ENCODE data around the gene TMEM114.
A peak's percentile ranks its signal among the peaks of the same experiment; 100 is the strongest.
"Not testable (repeated sequence)": the region's sequence is repeated elsewhere in the genome, so short reads cannot be mapped to it uniquely, and the experiment has no call there.

Gene TMEM114

GRCh38 chr16:8576141-8577004, 13.9 kb downstream of the TMEM114 start:
- DNase-seq (ENCODE audit: extremely low read depth in 1 of 2, low read depth in 1 of 2): no peak

GRCh38 chr16:8575399-8575798, 14.9 kb downstream of the TMEM114 start:
- no peak for DNase-seq (ENCODE audit: extremely low read depth in 1 of 2, low read depth in 1 of 2)

GRCh38 chr16:8572919-8573724, 17.2 kb downstream of the TMEM114 start:
- no peak for DNase-seq (ENCODE audit: extremely low read depth in 1 of 2, low read depth in 1 of 2)

- no peak for DNase-seq (ENCODE audit: extremely low read depth in 1 of 2, low read depth in 1 of 2)
These were observed 18.0 kb downstream of the TMEM114 start for GRCh38 chr16:8572063-8572918.

GRCh38 chr16:8571061-8571596, 19.2 kb downstream of the TMEM114 start:
- DNase-seq (ENCODE audit: extremely low read depth in 1 of 2, low read depth in 1 of 2): no peak

- not testable (repeated sequence) for DNase-seq (ENCODE audit: extremely low read depth in 1 of 2, low read depth in 1 of 2)
These were observed 19.9 kb downstream of the TMEM114 start for GRCh38 chr16:8570393-8570792.

- DNase-seq (ENCODE audit: extremely low read depth in 1 of 2, low read depth in 1 of 2): no peak
These were observed 20.5 kb downstream of the TMEM114 start for GRCh38 chr16:8569650-8570346.

- DNase-seq (ENCODE audit: extremely low read depth in 1 of 2, low read depth in 1 of 2): no peak
These were observed 22.1 kb downstream of the TMEM114 start for GRCh38 chr16:8568231-8568617.

- peak; percentile 32 to 50 for DNase-seq (ENCODE audit: extremely low read depth in 1 of 2, low read depth in 1 of 2)
These were observed 22.7 kb downstream of the TMEM114 start for GRCh38 chr16:8567355-8568230.

GRCh38 chr16:8565498-8565897, 24.8 kb downstream of the TMEM114 start:
- DNase-seq (ENCODE audit: extremely low read depth in 1 of 2, low read depth in 1 of 2): no peak

GRCh38 chr16:8564934-8565345, 25.4 kb downstream of the TMEM114 start:
- DNase-seq (ENCODE audit: extremely low read depth in 1 of 2, low read depth in 1 of 2): no peak

GRCh38 chr16:8563944-8564540, 26.3 kb downstream of the TMEM114 start:
- DNase-seq (ENCODE audit: extremely low read depth in 1 of 2, low read depth in 1 of 2): not testable (repeated sequence)

- DNase-seq (ENCODE audit: extremely low read depth in 1 of 2, low read depth in 1 of 2): no peak
These were observed 28.8 kb downstream of the TMEM114 start for GRCh38 chr16:8561496-8561895.

GRCh38 chr16:8555400-8555799, 34.9 kb downstream of the TMEM114 start:
- no peak for DNase-seq (ENCODE audit: extremely low read depth in 1 of 2, low read depth in 1 of 2)

GRCh38 chr16:8554881-8555280, 35.4 kb downstream of the TMEM114 start:
- DNase-seq (ENCODE audit: extremely low read depth in 1 of 2, low read depth in 1 of 2): no peak

- no peak for DNase-seq (ENCODE audit: extremely low read depth in 1 of 2, low read depth in 1 of 2)
These were observed 36.3 kb downstream of the TMEM114 start for GRCh38 chr16:8554022-8554421.

- no peak for DNase-seq (ENCODE audit: extremely low read depth in 1 of 2, low read depth in 1 of 2)
These were observed 37.7 kb downstream of the TMEM114 start for GRCh38 chr16:8552487-8553221.

Measured in activated CD8-positive, alpha-beta memory T cell treated with anti-CD3 and anti-CD28 coated beads for 1 hour (primary cell).